HG02970 (cell line): ENCODE measurements around the gene MYBPC1.
"Not testable (repeated sequence)": the region's sequence is repeated elsewhere in the genome, so short reads cannot be mapped to it uniquely, and the experiment has no call there.

Experiments
- ATAC-seq: cut with Tn5 transposase; IDR thresholded peaks from one replicate; pipeline ENCODE4 v1.9.1; 2021; ENCODE audit warnings: mild to moderate bottlenecking, moderate library complexity, moderate number of reproducible peaks; ENCODE audit not compliant: unreplicated experiment, low FRiP score

MYBPC1 gene

GRCh38 chr12:101650346-101651117 is 55.8 kb downstream of the MYBPC1 start:
- ATAC-seq, result no peak

- no peak for ATAC-seq
Observed at GRCh38 chr12:101653030-101653429, 58.3 kb downstream of the MYBPC1 start.

- no peak for ATAC-seq
Observed at GRCh38 chr12:101653503-101653902, 58.7 kb downstream of the MYBPC1 start.

GRCh38 chr12:101654442-101654841 is 59.7 kb downstream of the MYBPC1 start:
- ATAC-seq, result no peak

- ATAC-seq, result no peak
Observed at GRCh38 chr12:101655393-101655792, 60.6 kb downstream of the MYBPC1 start.

GRCh38 chr12:101660662-101661061 is 65.9 kb downstream of the MYBPC1 start:
- ATAC-seq, result not testable (repeated sequence)

GRCh38 chr12:101663298-101663697 is 68.5 kb downstream of the MYBPC1 start:
- ATAC-seq, result no peak

- ATAC-seq, result no peak
Observed at GRCh38 chr12:101664992-101665391, 70.2 kb downstream of the MYBPC1 start.

GRCh38 chr12:101666052-101666728 is 71.4 kb downstream of the MYBPC1 start:
- ATAC-seq, result no peak

GRCh38 chr12:101667591-101667990 is 72.8 kb downstream of the MYBPC1 start:
- ATAC-seq, result no peak

- no peak for ATAC-seq
Observed at GRCh38 chr12:101670007-101670671, 75.4 kb downstream of the MYBPC1 start.

- no peak for ATAC-seq
Observed at GRCh38 chr12:101671157-101671791, 76.5 kb downstream of the MYBPC1 start.

GRCh38 chr12:101671833-101672232 is 77.1 kb downstream of the MYBPC1 start:
- ATAC-seq, result no peak

GRCh38 chr12:101675555-101675954 is 80.8 kb downstream of the MYBPC1 start:
- ATAC-seq, result no peak

GRCh38 chr12:101676497-101676896 is 81.7 kb downstream of the MYBPC1 start:
- not testable (repeated sequence) for ATAC-seq

- ATAC-seq, result no peak
Observed at GRCh38 chr12:101678081-101678480, 83.3 kb downstream of the MYBPC1 start.

- no peak for ATAC-seq
Observed at GRCh38 chr12:101680240-101680639, 85.5 kb downstream of the MYBPC1 start.

- ATAC-seq, result no peak
Observed at GRCh38 chr12:101680647-101681046, 85.9 kb downstream of the MYBPC1 start.

GRCh38 chr12:101681627-101682026 is 86.9 kb downstream of the MYBPC1 start:
- not testable (repeated sequence) for ATAC-seq

- ATAC-seq, result no peak
Observed at GRCh38 chr12:101685092-101685491, 90.3 kb downstream of the MYBPC1 start.

GRCh38 chr12:101686176-101686575 is 91.4 kb downstream of the MYBPC1 start:
- no peak for ATAC-seq
